HCT116 (cell line): ENCODE measurements around the gene LSM2. TPM values are rescaled to one million over a fixed set of nuclear protein-coding genes. Genes with fewer than 3 reads are reported as not detected.

Source experiments
- ATAC-seq: fragments of 200-7000 bp; cut with Tn5 transposase; 2 replicates; pipeline ENCODE4 v1.9.1; 2020; ENCODE audit warnings: mild to moderate bottlenecking, moderate library complexity
- BruUV-seq: library from RNA; stranded (reverse); fragments of 400-500 nt; replicated peaks from 2 replicates; lab custom pipeline; 2021; lab: Mats Ljungman, UMichigan
- CTCF ChIA-PET: fragments of 300-600 bp; sonication (Branson Sonifier 250); formaldehyde crosslinking; loops from one replicate; lab custom pipeline; 2021; ENCODE audit warnings: antibody characterized with exemption; lab: Charles Lee
- POLR2A ChIA-PET: fragments of 300-600, 350-600 bp; sonication (Branson Sonifier 250); formaldehyde crosslinking; loops from one replicate; lab custom pipeline; 2021; ENCODE audit warnings: antibody characterized with exemption; lab: Charles Lee
- RAD21 ChIA-PET, 2 experiments: fragments of 300-600 bp; sonication (Branson Sonifier 250); formaldehyde crosslinking; loops; one replicate each; lab custom pipeline; 2023; ENCODE audit warnings: low total read pairs in 2 of 2; ENCODE audit not compliant: uncharacterized antibody in 2 of 2, unreplicated experiment in 2 of 2, low non-redundant PET in 1 of 2; lab: Charles Lee
- DNase-seq: peaks from one replicate; pipeline ENCODE4 v3.0.0-alpha.2; 2010; ENCODE audit warnings: low read depth, low spot score
- H2AFZ ChIP-seq: fragments of 200-600 bp; shearing (Covaris generic), sonication (generic); 2 replicates; pipeline ENCODE4 v1.6.1; 2017; ENCODE audit warnings: low read depth, mixed run types, mixed read lengths, antibody characterized with exemption, low read length; ENCODE audit not compliant: poor library complexity, severe bottlenecking
- H3K27ac ChIP-seq: 2 replicates; pipeline ENCODE4 v1.5.1; 2012; ENCODE audit warnings: low read depth, low read length
- H3K27me3 ChIP-seq: fragments of 200-600 bp; sonication (generic); 2 replicates; pipeline ENCODE4 v1.6.1; 2016; ENCODE audit warnings: mixed run types, low read length, mixed read lengths; ENCODE audit not compliant: insufficient read depth
- H3K36me3 ChIP-seq, 2 experiments: fragments of 200-500 bp in 1 of 2; fragments of 200-600 bp in 1 of 2; sonication (Bioruptor generic) in 1 of 2; sonication (generic) in 1 of 2; 2 replicates each; pipeline versions ENCODE4 v1.5.1 to v1.6.1; 2014 to 2016; ENCODE audit warnings: low read length in 2 of 2, inconsistent platforms in 1 of 2, mixed read lengths in 1 of 2, mixed run types in 1 of 2; ENCODE audit not compliant: insufficient read depth in 2 of 2, control insufficient read depth in 1 of 2
- H3K4me1 ChIP-seq, 2 experiments: fragments of 200-600 bp in 1 of 2; sonication (generic) in 1 of 2; 2 replicates each; pipeline versions ENCODE4 v1.5.1 to v1.6.1; 2012 to 2017; ENCODE audit warnings: low read length in 2 of 2, inconsistent platforms in 1 of 2, mild to moderate bottlenecking in 1 of 2, mixed read lengths in 1 of 2, mixed run types in 1 of 2, moderate library complexity in 1 of 2; ENCODE audit not compliant: insufficient read depth in 2 of 2, control insufficient read depth in 1 of 2
- H3K4me2 ChIP-seq: fragments of 200-600 bp; sonication (generic); 2 replicates; pipeline ENCODE4 v1.6.1; 2017; ENCODE audit warnings: mixed run types, low read length, mixed read lengths
- H3K4me3 ChIP-seq, 2 experiments: fragments of 200-600 bp in 1 of 2; sonication (generic) in 1 of 2; replicated peaks in 1 of 2; 2 replicates each; pipeline ENCODE4 v1.5.1; 2011 to 2016; ENCODE audit warnings: low read length in 2 of 2, control low read depth in 1 of 2, low read depth in 1 of 2, mild to moderate bottlenecking in 1 of 2, mixed read lengths in 1 of 2, mixed run types in 1 of 2
- H3K79me2 ChIP-seq: fragments of 200-600 bp; sonication (generic); 2 replicates; pipeline ENCODE4 v1.6.1; 2017; ENCODE audit warnings: mild to moderate bottlenecking, mixed run types, low read length, moderate library complexity, mixed read lengths; ENCODE audit not compliant: insufficient read depth
- H3K9ac ChIP-seq: fragments of 200-600 bp; sonication (generic); 2 replicates; pipeline ENCODE4 v1.6.1; 2016; ENCODE audit warnings: low read length, mixed read lengths
- H3K9me2 ChIP-seq: fragments of 200-600 bp; sonication (generic), shearing (Covaris generic); 2 replicates; pipeline ENCODE4 v1.6.1; 2017; ENCODE audit warnings: mixed run types, mild to moderate bottlenecking, moderate library complexity; ENCODE audit not compliant: insufficient read depth
- H3K9me3 ChIP-seq, 2 experiments: fragments of 200-500 bp in 1 of 2; fragments of 200-600 bp in 1 of 2; sonication (Bioruptor generic) in 1 of 2; sonication (generic) in 1 of 2; 2 replicates each; pipeline ENCODE4 v1.6.1; 2014 to 2017; ENCODE audit warnings: low read length in 2 of 2, mixed read lengths in 2 of 2, inconsistent platforms in 1 of 2, low read depth in 1 of 2, mild to moderate bottlenecking in 1 of 2, mixed run types in 1 of 2, moderate library complexity in 1 of 2; ENCODE audit not compliant: control insufficient read depth in 1 of 2, insufficient read depth in 1 of 2
- H4K20me1 ChIP-seq: fragments of 200-600 bp; sonication (generic), shearing (Covaris generic); 2 replicates; pipeline ENCODE4 v1.6.1; 2017; ENCODE audit warnings: mixed run types, mild to moderate bottlenecking, moderate library complexity; ENCODE audit not compliant: insufficient read depth
- EZH2phosphoT487 ChIP-seq: fragments of 200-600 bp; IDR thresholded peaks from 2 replicates; pipeline ENCODE4 v1.6.1; 2018; ENCODE audit warnings: antibody characterized with exemption, borderline replicate concordance
- JUND ChIP-seq: IDR thresholded peaks from 2 replicates; pipeline ENCODE4 v1.6.1; 2012
- POLR2AphosphoS5 ChIP-seq: IDR thresholded peaks from 2 replicates; pipeline ENCODE4 v1.6.1; 2011; ENCODE audit warnings: mild to moderate bottlenecking, low read depth, low read length, moderate library complexity
- SIN3A ChIP-seq: IDR thresholded peaks from 2 replicates; pipeline ENCODE4 v1.6.1; 2012; ENCODE audit warnings: low read depth
- TCF7L2 ChIP-seq: IDR thresholded peaks from 2 replicates; pipeline ENCODE4 v1.7.0; 2011; ENCODE audit warnings: borderline replicate concordance, inconsistent platforms; ENCODE audit not compliant: insufficient read depth, insufficient read length; ENCODE audit errors: extremely low read depth
- YY1 ChIP-seq: IDR thresholded peaks from 2 replicates; pipeline ENCODE4 v1.6.1; 2011; ENCODE audit warnings: low read length, low read depth, moderate library complexity, mild to moderate bottlenecking; ENCODE audit not compliant: insufficient replicate concordance; ENCODE audit errors: extremely low read depth
- intact Hi-C: fragments of 100-400 bp; cut with micrococcal nuclease; formaldehyde crosslinking; loops from 2 replicates; pipeline ENCODE4 v1.10.0; 2022
- total RNA-seq: library from RNA; stranded (reverse); gene quantifications from one replicate; pipeline ENCODE4 v1.2.1, GENCODE V29; 2021; ENCODE audit not compliant: unreplicated experiment
- TF ChIP-seq, protein P1 (sequence below): IDR thresholded peaks from 2 replicates; pipeline ENCODE4 v1.6.1; 2011; ENCODE audit warnings: mild to moderate bottlenecking, low read length, moderate library complexity; ENCODE audit not compliant: insufficient replicate concordance; ENCODE audit errors: extremely low read depth
- TF ChIP-seq, protein P2 (sequence below): IDR thresholded peaks from 2 replicates; pipeline ENCODE4 v1.6.1; 2012

Gene LSM2
- total RNA-seq, 1 experiment from 2014 or later: 89.7 TPM

DNA sequence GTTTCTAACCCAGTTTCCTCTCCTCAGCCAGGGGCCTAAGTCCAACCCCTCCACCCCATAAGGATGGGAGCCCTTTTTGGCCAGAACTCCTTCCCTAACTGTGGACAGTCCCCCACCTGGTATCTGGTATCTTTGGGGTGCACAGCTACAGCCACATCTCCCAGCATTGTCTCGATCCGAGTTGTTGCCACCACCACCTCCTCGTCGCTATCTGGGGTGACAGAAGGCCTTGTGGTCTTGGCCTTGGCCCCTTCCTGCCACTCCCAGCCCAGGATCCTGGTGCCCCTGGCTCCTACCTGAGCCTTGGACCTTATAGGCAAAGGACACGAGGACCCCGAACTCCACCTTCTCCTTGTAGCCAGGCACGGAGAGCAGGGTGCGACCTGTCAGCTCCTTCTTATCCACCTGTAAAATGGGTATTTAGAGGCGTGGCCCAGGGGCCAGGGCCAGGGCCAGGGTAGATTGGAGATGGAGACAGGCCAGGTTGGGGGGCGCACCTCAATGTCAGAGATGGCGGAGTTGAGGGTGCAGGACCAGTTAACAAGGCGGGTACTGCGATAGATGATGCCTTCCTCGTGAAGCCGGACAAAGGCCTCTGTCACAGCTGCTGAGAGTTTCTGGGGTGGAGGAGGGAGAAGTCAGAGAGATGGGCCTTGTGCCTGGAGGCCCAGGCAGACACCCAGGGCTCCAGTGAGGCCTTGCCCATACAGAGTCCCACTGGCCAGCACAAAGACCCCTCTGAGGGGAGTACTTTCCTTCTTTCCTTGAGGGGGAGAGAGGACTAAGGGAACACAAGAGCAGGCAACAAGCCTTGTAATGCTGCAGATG, 22.5 kb downstream of the LSM2 start:
- H3K4me1 ChIP-seq: no peaks in the 10 kb centered on the region
- peaks cover 16% of the 10 kb centered on the region for H3K79me2 ChIP-seq
- 0 out of 2 replicates have a peak, but pooled peaks cover 3% of the 10 kb centered on the region for H4K20me1 ChIP-seq
- ChIA-PET RAD21 (no interaction called here), POLR2A (interaction anchor here (0.8 to 0.9 kb wide), 3 partner anchors 9 to 57 kb away, joined by 3 read pairs; no protein-coding TSS in a partner anchor), CTCF (no interaction called here)
- no peak for TF ChIP-seq SIN3A
- TF ChIP-seq TCF7L2: no peak
- TF ChIP-seq JUND: no peak
- no peak for TF ChIP-seq POLR2AphosphoS5
- TF ChIP-seq, protein P1, sequence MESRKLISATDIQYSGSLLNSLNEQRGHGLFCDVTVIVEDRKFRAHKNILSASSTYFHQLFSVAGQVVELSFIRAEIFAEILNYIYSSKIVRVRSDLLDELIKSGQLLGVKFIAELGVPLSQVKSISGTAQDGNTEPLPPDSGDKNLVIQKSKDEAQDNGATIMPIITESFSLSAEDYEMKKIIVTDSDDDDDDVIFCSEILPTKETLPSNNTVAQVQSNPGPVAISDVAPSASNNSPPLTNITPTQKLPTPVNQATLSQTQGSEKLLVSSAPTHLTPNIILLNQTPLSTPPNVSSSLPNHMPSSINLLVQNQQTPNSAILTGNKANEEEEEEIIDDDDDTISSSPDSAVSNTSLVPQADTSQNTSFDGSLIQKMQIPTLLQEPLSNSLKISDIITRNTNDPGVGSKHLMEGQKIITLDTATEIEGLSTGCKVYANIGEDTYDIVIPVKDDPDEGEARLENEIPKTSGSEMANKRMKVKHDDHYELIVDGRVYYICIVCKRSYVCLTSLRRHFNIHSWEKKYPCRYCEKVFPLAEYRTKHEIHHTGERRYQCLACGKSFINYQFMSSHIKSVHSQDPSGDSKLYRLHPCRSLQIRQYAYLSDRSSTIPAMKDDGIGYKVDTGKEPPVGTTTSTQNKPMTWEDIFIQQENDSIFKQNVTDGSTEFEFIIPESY: no peak
- TF ChIP-seq YY1: no peak
- no peak for TF ChIP-seq EZH2phosphoT487
- TF ChIP-seq, protein P2, sequence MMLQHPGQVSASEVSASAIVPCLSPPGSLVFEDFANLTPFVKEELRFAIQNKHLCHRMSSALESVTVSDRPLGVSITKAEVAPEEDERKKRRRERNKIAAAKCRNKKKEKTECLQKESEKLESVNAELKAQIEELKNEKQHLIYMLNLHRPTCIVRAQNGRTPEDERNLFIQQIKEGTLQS: no peak
- no peak overlapping the region for H2AFZ ChIP-seq
- no TSS peak for BruUV-seq
- no peak overlapping the region for H3K4me3 ChIP-seq
- H3K27me3 ChIP-seq: no peaks in the 10 kb centered on the region
- H3K36me3 ChIP-seq: peaks cover 44 to 48% of the 10 kb centered on the region in 2 experiments
- intact Hi-C loops: no loop called here
- no peak overlapping the region for H3K4me2 ChIP-seq
- H3K9me3 ChIP-seq: no peaks in the 10 kb centered on the region
- H3K27ac ChIP-seq: no peak overlapping the region
- no peaks in the 10 kb centered on the region for H3K9me2 ChIP-seq
- no peak overlapping the region for H3K9ac ChIP-seq
- no peak for ATAC-seq
- DNase-seq: no peak
